Measurements from ENCODE around the gene BRS3.

GRCh38 chrX:136480383-136480782 is 7.4 kb upstream of the BRS3 start:
- no peak for TF ChIP-seq CTCF (tag by site-specific recombination; IDR thresholded peaks at IDR 0.05)
- no peak for TF ChIP-seq ZNF416 (tag by site-specific recombination; IDR thresholded peaks at IDR 0.05)
- no peak for TF ChIP-seq ZNF221 (tag by site-specific recombination; IDR thresholded peaks at IDR 0.05; ENCODE audit: borderline replicate concordance)
- no peak for TF ChIP-seq YY1 (tag by site-specific recombination; IDR thresholded peaks at IDR 0.05)
- no peak for TF ChIP-seq ZNF792 (tag by site-specific recombination; IDR thresholded peaks at IDR 0.05)
- TF ChIP-seq MYNN (tag by site-specific recombination; IDR thresholded peaks at IDR 0.05; ENCODE audit: borderline replicate concordance) = no peak
- no peak for TF ChIP-seq ZNF768 (tag by site-specific recombination; IDR thresholded peaks at IDR 0.05)
- TF ChIP-seq ZBTB26 (tag by site-specific recombination; optimal IDR thresholded peaks at IDR 0.05) = no peak
- no peak for TF ChIP-seq ZNF660 (tag by site-specific recombination; IDR thresholded peaks at IDR 0.05)
- no peak for TF ChIP-seq GLIS1 (tag by site-specific recombination; IDR thresholded peaks at IDR 0.05)

Data from HEK293 (cell line).